Muscle of leg (tissue), 11 donors: ENCODE data around the gene CXCL12. TPM values are rescaled to one million over a fixed set of nuclear protein-coding genes. Genes with fewer than 3 reads are reported as not detected.

ENCODE experiments used
- DNase-seq: peaks from one replicate; pipeline ENCODE4 v3.0.0; 2013
- H3K27ac ChIP-seq: one replicate; pipeline ENCODE4 v1.5.1; 2013; ENCODE audit warnings: mild to moderate bottlenecking, low read length, control low read depth
- H3K27me3 ChIP-seq: one replicate; pipeline ENCODE4 v1.6.1; 2013; ENCODE audit warnings: low read length; ENCODE audit not compliant: control insufficient read depth, insufficient read depth
- H3K36me3 ChIP-seq: one replicate; pipeline ENCODE4 v1.6.1; 2013; ENCODE audit warnings: low read length; ENCODE audit not compliant: control insufficient read depth, insufficient read depth
- H3K4me1 ChIP-seq: one replicate; pipeline ENCODE4 v1.6.1; 2013; ENCODE audit warnings: low read length; ENCODE audit not compliant: control insufficient read depth, insufficient read depth
- H3K4me3 ChIP-seq: one replicate; pipeline ENCODE4 v1.5.1; 2013; ENCODE audit warnings: low read length, control low read depth
- H3K9me3 ChIP-seq: replicated peaks from 2 replicates; pipeline ENCODE4 v1.6.1; 2013; ENCODE audit warnings: low read depth, low read length; ENCODE audit not compliant: control insufficient read depth
- WGBS: methylation state at CpG from one replicate; pipeline ENCODE4 v1.1.5; 2013; ENCODE audit warnings: missing lambda C conversion rate; ENCODE audit not compliant: insufficient coverage; 5-methylcytosine and 5-hydroxymethylcytosine counted together
- polyA plus RNA-seq, 8 donors: library from polyadenylated mRNA; unstranded; fragments of 120-200 nt; gene quantifications; one replicate each; pipeline versions ENCODE4 v1.2.1 to v1.2.3, GENCODE V29; 2013; ENCODE audit warnings: inconsistent platforms in 1 of 8, low replicate concordance in 1 of 8; ENCODE audit not compliant: insufficient read length in 8 of 8, insufficient read depth in 1 of 8
- total RNA-seq: library from RNA; stranded (reverse); fragments of 120-200 nt; gene quantifications from one replicate; pipeline ENCODE4 v1.2.4, GENCODE V29; 2013

Gene CXCL12
- total and polyA plus RNA-seq, 9 donors, result 126 to 360 (median 266) TPM

- no peaks in the 10 kb centered on the region for H3K27me3 ChIP-seq
- DNase-seq, result no peak
- no peak overlapping the region for H3K27ac ChIP-seq
- H3K9me3 ChIP-seq, result no peaks in the 10 kb centered on the region
- H3K4me1 ChIP-seq, result peaks cover 23% of the 10 kb centered on the region
- peaks cover 54% of the 10 kb centered on the region for H3K36me3 ChIP-seq
- no peak overlapping the region for H3K4me3 ChIP-seq
- no CpG with 5 or more reads among the region's 7 CpGs for WGBS
Measured at GRCh38 chr10:44368637-44369036, 16.3 kb downstream of the CXCL12 start.

GRCh38 chr10:44366941-44367630 lies 17.8 kb downstream of the CXCL12 start:
- DNase-seq, result no peak
- 85% methylated on average over 6 of the region's 6 CpGs for WGBS
- H3K4me1 ChIP-seq, result peaks cover 26% of the 10 kb centered on the region
- peaks cover 39% of the 10 kb centered on the region for H3K36me3 ChIP-seq
- no peaks in the 10 kb centered on the region for H3K27me3 ChIP-seq
- no peaks in the 10 kb centered on the region for H3K9me3 ChIP-seq
- H3K27ac ChIP-seq, result no peak overlapping the region
- no peak overlapping the region for H3K4me3 ChIP-seq

DNA sequence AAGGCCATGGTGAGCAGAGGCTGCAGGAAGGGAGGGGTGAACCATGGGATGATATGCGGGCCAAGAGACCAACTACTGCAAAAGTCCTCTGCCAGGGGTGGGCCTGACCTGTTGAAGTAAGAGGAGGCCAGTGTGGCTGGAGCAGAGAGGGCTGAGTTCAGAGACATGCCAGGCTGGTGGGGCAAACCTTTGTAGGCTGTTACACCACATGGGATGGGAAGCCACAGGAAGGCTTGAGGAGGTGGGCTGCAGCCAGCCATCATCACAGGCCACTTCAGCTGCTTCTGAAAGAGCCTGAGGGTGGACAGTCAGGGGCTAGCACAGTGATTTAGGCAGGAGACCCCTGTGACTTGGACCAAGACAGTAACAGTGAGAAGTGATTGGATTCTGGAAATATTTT lies 20.3 kb downstream of the CXCL12 start:
- no peak for DNase-seq
- WGBS, result 60% methylated on average over 1 of the region's 1 CpG
- H3K4me3 ChIP-seq, result no peak overlapping the region
- H3K4me1 ChIP-seq, result peaks cover 24% of the 10 kb centered on the region
- no peaks in the 10 kb centered on the region for H3K27me3 ChIP-seq
- H3K9me3 ChIP-seq, result no peaks in the 10 kb centered on the region
- no peak overlapping the region for H3K27ac ChIP-seq
- peaks cover 26% of the 10 kb centered on the region for H3K36me3 ChIP-seq

- Histone ChIP-seq H3K27ac (no peak overlapping the region), H3K27me3 (no peaks in the 10 kb centered on the region), H3K9me3 (no peaks in the 10 kb centered on the region), H3K4me1 (peaks cover 16% of the 10 kb centered on the region), H3K36me3 (peaks cover 20% of the 10 kb centered on the region), H3K4me3 (no peak overlapping the region)
- no peak for DNase-seq
- WGBS, result 97% methylated on average over 2 of the region's 2 CpGs
Measured at GRCh38 chr10:44363716-44364115, 21.2 kb downstream of the CXCL12 start.

- peaks cover 15% of the 10 kb centered on the region for H3K36me3 ChIP-seq
- H3K4me1 ChIP-seq, result peaks cover 13% of the 10 kb centered on the region
- 69% methylated on average over 10 of the region's 13 CpGs for WGBS
- H3K27ac ChIP-seq, result no peak overlapping the region
- no peaks in the 10 kb centered on the region for H3K9me3 ChIP-seq
- no peak overlapping the region for H3K4me3 ChIP-seq
- H3K27me3 ChIP-seq, result no peaks in the 10 kb centered on the region
- DNase-seq, result no peak
Measured at GRCh38 chr10:44362866-44363711, 21.8 kb downstream of the CXCL12 start.

- H3K9me3 ChIP-seq, result no peaks in the 10 kb centered on the region
- H3K27ac ChIP-seq, result no peak overlapping the region
- no CpG with 5 or more reads among the region's 1 CpG for WGBS
- peaks cover 8% of the 10 kb centered on the region for H3K4me1 ChIP-seq
- no peak overlapping the region for H3K4me3 ChIP-seq
- H3K27me3 ChIP-seq, result no peaks in the 10 kb centered on the region
- no peak for DNase-seq
- H3K36me3 ChIP-seq, result peaks cover 4% of the 10 kb centered on the region
Measured at GRCh38 chr10:44361109-44361508, 23.8 kb downstream of the CXCL12 start.

DNA sequence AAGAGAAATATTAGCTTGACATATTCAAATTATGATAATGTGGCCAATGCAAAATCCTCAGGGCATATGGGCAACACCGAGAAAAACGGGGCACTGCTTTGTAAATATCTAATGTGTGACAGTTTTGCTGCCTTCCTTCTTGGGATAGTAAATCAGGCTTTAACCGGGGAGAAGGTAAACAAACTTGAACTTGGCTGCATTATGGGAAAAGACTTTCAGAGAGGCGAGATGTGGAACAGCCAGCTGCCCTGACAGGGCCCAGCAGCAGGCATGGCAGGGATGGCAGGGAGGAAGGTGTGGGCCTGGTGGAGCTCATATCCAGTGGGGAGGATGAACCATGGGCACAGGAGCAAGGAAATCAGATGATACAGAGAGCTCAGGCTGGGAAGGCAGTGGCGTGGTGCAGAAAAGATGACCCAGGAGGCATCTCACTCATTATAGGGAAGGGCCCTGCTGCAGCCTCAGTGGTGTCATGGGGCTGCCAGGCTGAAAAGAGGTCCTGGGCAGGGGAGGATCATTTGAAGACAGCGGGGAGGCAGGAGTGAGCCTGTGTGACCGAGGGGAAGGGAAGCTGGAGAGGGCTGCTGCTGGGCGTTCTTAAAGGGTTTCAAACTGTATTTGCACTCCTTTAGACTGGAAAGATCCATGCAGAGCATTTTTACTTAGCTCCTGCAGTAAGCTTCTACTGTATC lies 26.7 kb downstream of the CXCL12 start:
- DNase-seq, result no peak
- 78% methylated on average over 8 of the region's 8 CpGs for WGBS
- Histone ChIP-seq H3K27ac (no peak overlapping the region), H3K9me3 (no peaks in the 10 kb centered on the region), H3K27me3 (no peaks in the 10 kb centered on the region), H3K4me3 (no peak overlapping the region), H3K4me1 (no peaks in the 10 kb centered on the region), H3K36me3 (peaks cover 4% of the 10 kb centered on the region)

DNA sequence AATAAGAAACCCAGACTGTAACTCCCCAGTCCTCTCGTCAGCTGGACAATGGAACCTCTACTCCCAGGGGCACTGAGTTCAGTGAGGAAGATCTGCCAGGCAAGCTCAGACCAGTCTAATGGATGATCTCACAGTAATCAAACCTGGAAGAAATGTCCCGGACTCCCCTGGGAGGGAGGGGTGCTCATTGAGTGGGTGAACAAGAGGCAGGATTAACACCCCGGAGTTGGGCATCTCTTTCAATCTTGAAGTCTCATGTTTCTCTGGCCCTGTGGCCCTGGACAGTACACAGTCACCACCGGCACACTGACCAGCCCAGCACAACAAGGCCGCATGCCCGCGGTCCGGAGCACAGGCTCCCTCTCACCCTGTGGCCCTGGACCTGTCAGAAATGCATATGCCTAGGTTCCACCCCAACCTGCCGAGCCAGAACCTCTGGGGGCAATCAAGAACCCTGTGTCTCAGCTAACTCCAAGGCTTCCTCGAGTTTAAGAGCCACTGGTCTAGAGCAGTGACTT lies 27.8 kb downstream of the CXCL12 start:
- H3K27ac ChIP-seq, result no peak overlapping the region
- H3K9me3 ChIP-seq, result no peaks in the 10 kb centered on the region
- H3K36me3 ChIP-seq, result peaks cover 4% of the 10 kb centered on the region
- no peaks in the 10 kb centered on the region for H3K27me3 ChIP-seq
- 84% methylated on average over 8 of the region's 10 CpGs for WGBS
- H3K4me3 ChIP-seq, result no peak overlapping the region
- H3K4me1 ChIP-seq, result peaks cover 10% of the 10 kb centered on the region
- DNase-seq, result no peak

DNA sequence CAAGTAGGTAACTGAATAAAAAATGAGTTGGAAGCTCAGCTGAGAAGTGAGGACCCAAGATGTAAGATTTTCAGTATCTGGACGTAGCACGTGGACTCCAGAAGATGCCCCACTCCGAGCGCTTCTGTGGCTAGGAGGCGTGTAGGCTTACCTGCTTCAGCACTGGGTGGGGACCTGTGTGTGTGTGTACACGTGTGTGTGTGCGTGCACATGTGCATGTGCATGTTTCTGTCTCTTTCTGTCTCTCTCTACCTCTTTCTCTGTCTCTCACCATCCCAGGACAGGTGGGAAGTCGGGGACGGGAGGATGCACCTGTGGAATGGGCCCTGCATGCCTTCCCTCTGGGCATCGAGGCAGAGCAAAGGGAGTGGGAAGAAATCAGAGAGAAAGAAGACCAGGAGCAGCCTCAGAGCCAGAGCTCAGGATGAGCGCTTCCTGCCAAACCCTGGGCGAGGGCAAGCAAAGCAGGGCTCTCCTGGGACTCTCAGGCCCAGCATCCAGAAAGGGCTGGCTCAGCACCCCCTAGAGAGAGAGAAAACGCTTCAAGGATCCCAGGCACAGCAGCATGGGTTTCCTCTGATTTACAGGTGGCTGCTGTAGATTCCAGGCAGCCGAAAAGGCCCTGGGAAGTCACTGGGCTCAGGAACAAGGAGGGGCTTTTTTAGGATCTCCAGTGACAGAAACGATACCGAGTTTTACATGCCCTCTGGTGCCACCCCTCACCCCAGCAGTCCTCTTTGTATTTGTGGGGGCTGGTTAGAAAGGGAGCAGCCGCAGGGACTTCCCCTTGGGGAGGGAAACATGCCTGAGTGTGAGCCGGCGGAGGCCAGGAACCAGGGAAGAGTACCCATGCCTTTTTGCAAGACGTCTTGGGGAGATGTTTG lies 28.5 kb downstream of the CXCL12 start:
- Histone ChIP-seq H3K27me3 (no peaks in the 10 kb centered on the region), H3K36me3 (peaks cover 3% of the 10 kb centered on the region), H3K4me1 (peaks cover 14% of the 10 kb centered on the region), H3K4me3 (no peak overlapping the region), H3K27ac (no peak overlapping the region), H3K9me3 (no peaks in the 10 kb centered on the region)
- DNase-seq, result no peak
- 69% methylated on average over 11 of the region's 20 CpGs for whole genome bisulfite sequencing
